ENCODE results near the gene RBM4.

GRCh38 chr11:66624450-66624849 lies 14.1 kb upstream of the RBM4 start:
- TF ChIP-seq, protein P1, sequence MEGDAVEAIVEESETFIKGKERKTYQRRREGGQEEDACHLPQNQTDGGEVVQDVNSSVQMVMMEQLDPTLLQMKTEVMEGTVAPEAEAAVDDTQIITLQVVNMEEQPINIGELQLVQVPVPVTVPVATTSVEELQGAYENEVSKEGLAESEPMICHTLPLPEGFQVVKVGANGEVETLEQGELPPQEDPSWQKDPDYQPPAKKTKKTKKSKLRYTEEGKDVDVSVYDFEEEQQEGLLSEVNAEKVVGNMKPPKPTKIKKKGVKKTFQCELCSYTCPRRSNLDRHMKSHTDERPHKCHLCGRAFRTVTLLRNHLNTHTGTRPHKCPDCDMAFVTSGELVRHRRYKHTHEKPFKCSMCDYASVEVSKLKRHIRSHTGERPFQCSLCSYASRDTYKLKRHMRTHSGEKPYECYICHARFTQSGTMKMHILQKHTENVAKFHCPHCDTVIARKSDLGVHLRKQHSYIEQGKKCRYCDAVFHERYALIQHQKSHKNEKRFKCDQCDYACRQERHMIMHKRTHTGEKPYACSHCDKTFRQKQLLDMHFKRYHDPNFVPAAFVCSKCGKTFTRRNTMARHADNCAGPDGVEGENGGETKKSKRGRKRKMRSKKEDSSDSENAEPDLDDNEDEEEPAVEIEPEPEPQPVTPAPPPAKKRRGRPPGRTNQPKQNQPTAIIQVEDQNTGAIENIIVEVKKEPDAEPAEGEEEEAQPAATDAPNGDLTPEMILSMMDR (IDR thresholded peaks at IDR 0.05): no peak
- no peak for TF ChIP-seq POLR2A (IDR thresholded peaks at IDR 0.05)
